LNCaP clone FGC (cell line): Measurements from ENCODE around the gene KRT3.

ENCODE experiments used
- DNase-seq: peaks from one replicate; pipeline ENCODE4 v3.0.0-alpha.2; 2011; ENCODE audit warnings: low read depth
- H3K4me3 ChIP-seq: 2 replicates; pipeline ENCODE4 v1.5.1; 2011; ENCODE audit warnings: mild to moderate bottlenecking, low read depth, low read length, control low read depth
- TF ChIP-seq, protein P1 (sequence below): IDR thresholded peaks from 2 replicates; pipeline ENCODE4 v1.5.1; 2012; ENCODE audit warnings: mild to moderate bottlenecking; ENCODE audit not compliant: control insufficient read depth, insufficient read depth; ENCODE audit errors: extremely low read depth

Gene KRT3

GRCh38 chr12:52790427-52791270 is 5.3 kb downstream of the KRT3 start:
- TF ChIP-seq, protein P1, sequence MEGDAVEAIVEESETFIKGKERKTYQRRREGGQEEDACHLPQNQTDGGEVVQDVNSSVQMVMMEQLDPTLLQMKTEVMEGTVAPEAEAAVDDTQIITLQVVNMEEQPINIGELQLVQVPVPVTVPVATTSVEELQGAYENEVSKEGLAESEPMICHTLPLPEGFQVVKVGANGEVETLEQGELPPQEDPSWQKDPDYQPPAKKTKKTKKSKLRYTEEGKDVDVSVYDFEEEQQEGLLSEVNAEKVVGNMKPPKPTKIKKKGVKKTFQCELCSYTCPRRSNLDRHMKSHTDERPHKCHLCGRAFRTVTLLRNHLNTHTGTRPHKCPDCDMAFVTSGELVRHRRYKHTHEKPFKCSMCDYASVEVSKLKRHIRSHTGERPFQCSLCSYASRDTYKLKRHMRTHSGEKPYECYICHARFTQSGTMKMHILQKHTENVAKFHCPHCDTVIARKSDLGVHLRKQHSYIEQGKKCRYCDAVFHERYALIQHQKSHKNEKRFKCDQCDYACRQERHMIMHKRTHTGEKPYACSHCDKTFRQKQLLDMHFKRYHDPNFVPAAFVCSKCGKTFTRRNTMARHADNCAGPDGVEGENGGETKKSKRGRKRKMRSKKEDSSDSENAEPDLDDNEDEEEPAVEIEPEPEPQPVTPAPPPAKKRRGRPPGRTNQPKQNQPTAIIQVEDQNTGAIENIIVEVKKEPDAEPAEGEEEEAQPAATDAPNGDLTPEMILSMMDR = no peak
- no peak for DNase-seq
- H3K4me3 ChIP-seq = no peak overlapping the region

DNA sequence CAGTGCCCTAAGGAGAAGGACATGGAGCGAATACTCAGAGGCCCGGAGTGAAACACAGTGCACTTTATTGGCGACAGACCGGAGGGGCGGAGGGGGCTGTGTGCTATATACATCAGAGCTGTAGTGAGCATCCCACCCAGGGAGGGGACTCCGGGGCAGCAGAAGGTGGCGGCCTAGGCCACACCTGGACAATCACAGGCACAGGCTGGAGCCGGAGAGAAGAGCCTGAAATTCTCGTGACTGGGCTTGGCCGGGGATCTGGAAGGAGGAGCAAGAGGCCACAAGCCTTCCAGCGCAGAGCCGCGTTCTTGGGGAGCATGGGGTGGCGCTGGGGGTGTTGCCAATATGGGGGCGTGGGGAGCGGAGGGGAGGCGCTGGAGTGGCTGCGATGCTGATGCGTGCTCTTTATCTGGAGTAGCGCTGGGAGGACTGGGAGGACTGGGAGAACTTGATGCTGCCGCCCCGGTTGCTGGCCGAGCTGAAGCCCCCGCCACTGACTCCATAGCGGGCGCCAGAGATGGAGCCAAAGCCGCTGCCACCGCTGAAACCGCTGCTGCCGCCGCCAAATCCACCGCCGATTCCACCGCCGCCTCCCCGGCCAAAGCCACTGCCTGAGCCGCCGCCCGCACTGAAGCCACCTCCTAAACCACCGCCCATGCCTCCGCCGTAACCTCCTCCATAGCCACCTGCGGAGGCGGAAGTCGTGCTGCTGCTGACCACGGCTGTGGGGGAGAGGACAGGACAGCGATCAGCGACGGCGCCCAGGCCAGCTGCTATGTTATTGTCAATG is 6.1 kb downstream of the KRT3 start:
- H3K4me3 ChIP-seq = no peak overlapping the region
- no peak for DNase-seq
- TF ChIP-seq, protein P1 = no peak

GRCh38 chr12:52788876-52789636 is 6.9 kb downstream of the KRT3 start:
- TF ChIP-seq, protein P1 = no peak
- no peak overlapping the region for H3K4me3 ChIP-seq
- DNase-seq = no peak

- DNase-seq = no peak
- TF ChIP-seq, protein P1 = no peak
- no peak overlapping the region for H3K4me3 ChIP-seq
These were observed 7.6 kb downstream of the KRT3 start for GRCh38 chr12:52788192-52788875.

- TF ChIP-seq, protein P1 = no peak
- H3K4me3 ChIP-seq = no peak overlapping the region
- DNase-seq = no peak
These were observed 8.4 kb downstream of the KRT3 start for GRCh38 chr12:52787324-52788191.

- TF ChIP-seq, protein P1 = no peak
- no peak overlapping the region for H3K4me3 ChIP-seq
- no peak for DNase-seq
These were observed 11.0 kb downstream of the KRT3 start for GRCh38 chr12:52784909-52785308.
